ENCODE results near the gene DTX1.

DNA sequence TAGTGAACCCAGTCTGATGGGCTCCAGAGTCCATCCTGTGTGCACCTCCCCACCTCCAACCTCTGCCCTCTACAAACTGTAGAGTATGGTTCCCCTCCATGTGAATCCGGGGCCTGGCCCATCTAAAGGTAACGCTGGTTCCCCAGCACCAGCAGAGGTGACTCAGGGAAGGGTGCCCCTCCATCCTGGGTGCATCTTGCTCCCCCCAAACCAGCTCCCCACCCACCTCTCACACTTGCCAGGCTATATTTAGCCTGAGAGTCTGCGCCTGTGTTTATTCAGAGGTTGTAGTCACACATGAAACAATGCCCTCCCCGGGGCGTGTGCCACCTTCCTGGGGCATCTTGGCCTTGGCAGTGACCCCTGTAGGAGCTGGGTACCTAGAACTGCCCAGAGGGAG lies 52.8 kb downstream of the DTX1 start:
- TF ChIP-seq, protein P1, sequence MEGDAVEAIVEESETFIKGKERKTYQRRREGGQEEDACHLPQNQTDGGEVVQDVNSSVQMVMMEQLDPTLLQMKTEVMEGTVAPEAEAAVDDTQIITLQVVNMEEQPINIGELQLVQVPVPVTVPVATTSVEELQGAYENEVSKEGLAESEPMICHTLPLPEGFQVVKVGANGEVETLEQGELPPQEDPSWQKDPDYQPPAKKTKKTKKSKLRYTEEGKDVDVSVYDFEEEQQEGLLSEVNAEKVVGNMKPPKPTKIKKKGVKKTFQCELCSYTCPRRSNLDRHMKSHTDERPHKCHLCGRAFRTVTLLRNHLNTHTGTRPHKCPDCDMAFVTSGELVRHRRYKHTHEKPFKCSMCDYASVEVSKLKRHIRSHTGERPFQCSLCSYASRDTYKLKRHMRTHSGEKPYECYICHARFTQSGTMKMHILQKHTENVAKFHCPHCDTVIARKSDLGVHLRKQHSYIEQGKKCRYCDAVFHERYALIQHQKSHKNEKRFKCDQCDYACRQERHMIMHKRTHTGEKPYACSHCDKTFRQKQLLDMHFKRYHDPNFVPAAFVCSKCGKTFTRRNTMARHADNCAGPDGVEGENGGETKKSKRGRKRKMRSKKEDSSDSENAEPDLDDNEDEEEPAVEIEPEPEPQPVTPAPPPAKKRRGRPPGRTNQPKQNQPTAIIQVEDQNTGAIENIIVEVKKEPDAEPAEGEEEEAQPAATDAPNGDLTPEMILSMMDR (IDR thresholded peaks at IDR 0.05; ENCODE audit: low read depth, low read length, poor library complexity, severe bottlenecking): no peak
- no peak for TF ChIP-seq EZH2phosphoT487 (IDR thresholded peaks at IDR 0.05; ENCODE audit: borderline replicate concordance, low read length)
